Pancreas (tissue), 10 donors: Measurements from ENCODE around the gene METTL22. TPM values are rescaled to one million over a fixed set of nuclear protein-coding genes. Genes with fewer than 3 reads are reported as not detected.
A peak's percentile ranks its signal among the peaks of the same experiment; 100 is the strongest.

ENCODE experiments used
- ATAC-seq, 4 donors: fragments of 200-7000 bp; cut with Tn5 transposase; one replicate each; pipeline versions ENCODE4 v1.8.0 to v1.9.1; 2020; ENCODE audit warnings: mild to moderate bottlenecking in 4 of 4, moderate library complexity in 4 of 4
- DNase-seq, 6 donors: peaks; one replicate each; pipeline ENCODE4 v3.0.0-alpha.2; 2020
- FAIRE-seq: peaks from 2 replicates; lab custom pipeline; 2012; peaks lifted over from hg19 to GRCh38; lab: Jason Lieb, UNC
- H3K27ac ChIP-seq, 4 donors: fragments of 200-600 bp; sonication (generic); 1 replicate in 3 of 4; 2 replicates in 1 of 4; pipeline versions ENCODE4 v1.5.0 to v1.8.0; 2020
- H3K27me3 ChIP-seq, 4 donors: fragments of 200-600 bp; one replicate each; pipeline ENCODE4 v1.8.0; 2021
- H3K36me3 ChIP-seq, 3 donors: fragments of 200-600 bp; sonication (generic) in 1 of 3; one replicate each; pipeline versions ENCODE4 v1.5.0 to v1.8.0; 2020 to 2021
- H3K4me1 ChIP-seq, 3 donors: fragments of 200-600 bp; one replicate each; pipeline ENCODE4 v1.8.0; 2021
- H3K4me3 ChIP-seq, 4 donors: fragments of 200-600 bp; sonication (generic) in 2 of 4; one replicate each; pipeline versions ENCODE4 v1.5.0 to v1.8.0; 2020 to 2021
- H3K9me3 ChIP-seq, 4 donors: fragments of 200-600 bp; one replicate each; pipeline ENCODE4 v1.8.0; 2021
- WGBS, 2 donors: extraction: QIAGEN DNeasy Blood & Tissue Kit; methylation state at CpG; one replicate each; pipeline ENCODE4 v1.1.7; 2013; 5-methylcytosine and 5-hydroxymethylcytosine counted together
- intact Hi-C, 3 donors: fragments of 100-400 bp; cut with DNase I; formaldehyde crosslinking; loops; one replicate each; pipeline versions ENCODE4 v1.11.1 to v1.14.2; 2022
- polyA plus RNA-seq, 2 donors: library from polyadenylated mRNA; stranded (reverse); fragments of 200-250 nt; gene quantifications; one replicate each; pipeline ENCODE4 v1.2.3, GENCODE V29; 2013
- total RNA-seq, 6 donors: library from RNA; stranded (reverse); fragmentation: NEBNext Ultra II Directional in 4 of 6; extraction: Animal tissue kit (Norgen Biotek cat#: 25700) in 4 of 6; gene quantifications; one replicate each; pipeline versions ENCODE4 v1.2.1 to v1.2.4, GENCODE V29; 2021 to 2023
- TF ChIP-seq, protein P1 (sequence below), 4 donors: fragments of 200-600 bp; sonication (generic) in 3 of 4; IDR thresholded peaks; one replicate each; pipeline versions ENCODE4 v1.5.0 to v1.8.0; 2021; ENCODE audit warnings: antibody characterized with exemption in 4 of 4
- donor health status: healthy with polysubstance abuse.
- donor health status: DM: no; HTN: no; CAD: no; lungs with moderate emphysema.
- donor health status: DM: no; HTN: no; CAD: no.
- donor health status: control.
- donor health status: control.
- donor health status: Bipolar disorder and iron deficiency.
- donor health status: DM: yes; HTN: yes; CAD: no.
- donor health status: DM: no; HTN: no; CAD: no.
- donor health status: DM: no; HTN: no; CAD: no.
- donor health status: DM: yes; HTN: yes; CAD: no.

METTL22 gene, protein sequence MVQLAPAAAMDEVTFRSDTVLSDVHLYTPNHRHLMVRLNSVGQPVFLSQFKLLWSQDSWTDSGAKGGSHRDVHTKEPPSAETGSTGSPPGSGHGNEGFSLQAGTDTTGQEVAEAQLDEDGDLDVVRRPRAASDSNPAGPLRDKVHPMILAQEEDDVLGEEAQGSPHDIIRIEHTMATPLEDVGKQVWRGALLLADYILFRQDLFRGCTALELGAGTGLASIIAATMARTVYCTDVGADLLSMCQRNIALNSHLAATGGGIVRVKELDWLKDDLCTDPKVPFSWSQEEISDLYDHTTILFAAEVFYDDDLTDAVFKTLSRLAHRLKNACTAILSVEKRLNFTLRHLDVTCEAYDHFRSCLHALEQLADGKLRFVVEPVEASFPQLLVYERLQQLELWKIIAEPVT
- total RNA-seq (10 to 100 TPM in 5 of 6 donors, 1 to 10 TPM in 1; 9.7 to 19.3 (median 14.3) TPM), polyA plus RNA-seq (10 to 100 TPM; 28.6 to 38.9 TPM)

DNA sequence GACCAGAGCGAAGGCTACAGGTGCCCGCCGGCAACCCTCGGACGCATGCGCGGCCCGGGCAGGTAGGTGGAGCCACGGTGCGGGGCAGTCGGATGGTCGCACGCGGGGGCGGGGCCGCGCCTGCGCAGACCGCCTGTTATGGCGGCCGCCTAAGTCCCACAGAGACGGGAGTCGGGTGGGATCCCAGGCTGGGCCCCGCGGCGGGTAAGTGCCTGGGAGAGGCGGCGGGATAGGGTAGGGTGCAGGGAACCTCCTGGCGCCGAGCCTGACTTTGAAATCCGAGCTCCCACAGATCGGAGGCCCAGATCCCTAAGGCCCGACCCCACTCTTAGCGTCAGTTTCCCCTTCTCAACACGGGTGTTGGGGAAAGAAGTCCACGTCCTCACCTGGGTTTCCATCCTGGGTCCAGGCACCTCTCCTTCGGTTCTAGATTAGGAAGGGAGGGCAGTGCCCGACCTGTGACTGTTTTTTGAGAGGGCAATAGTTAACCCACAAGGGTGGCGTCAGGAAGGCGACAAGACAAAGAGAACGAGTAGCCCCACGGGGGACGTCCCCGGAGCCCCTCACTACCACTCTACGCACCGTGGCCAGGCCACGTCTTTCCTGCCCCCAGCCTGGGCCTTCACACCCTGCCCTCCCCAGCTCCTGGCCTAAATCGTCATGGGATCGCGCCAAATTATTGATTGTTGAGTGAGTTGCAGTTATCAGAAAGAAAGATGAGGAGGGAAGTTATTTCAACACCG lies at the start of gene METTL22:
Gene METTL22 (plus strand): TSS at position 127 of the 743 bp plus-strand sequence. CDS start 3,968 bp downstream, outside the sequence.
- TF ChIP-seq, protein P1, sequence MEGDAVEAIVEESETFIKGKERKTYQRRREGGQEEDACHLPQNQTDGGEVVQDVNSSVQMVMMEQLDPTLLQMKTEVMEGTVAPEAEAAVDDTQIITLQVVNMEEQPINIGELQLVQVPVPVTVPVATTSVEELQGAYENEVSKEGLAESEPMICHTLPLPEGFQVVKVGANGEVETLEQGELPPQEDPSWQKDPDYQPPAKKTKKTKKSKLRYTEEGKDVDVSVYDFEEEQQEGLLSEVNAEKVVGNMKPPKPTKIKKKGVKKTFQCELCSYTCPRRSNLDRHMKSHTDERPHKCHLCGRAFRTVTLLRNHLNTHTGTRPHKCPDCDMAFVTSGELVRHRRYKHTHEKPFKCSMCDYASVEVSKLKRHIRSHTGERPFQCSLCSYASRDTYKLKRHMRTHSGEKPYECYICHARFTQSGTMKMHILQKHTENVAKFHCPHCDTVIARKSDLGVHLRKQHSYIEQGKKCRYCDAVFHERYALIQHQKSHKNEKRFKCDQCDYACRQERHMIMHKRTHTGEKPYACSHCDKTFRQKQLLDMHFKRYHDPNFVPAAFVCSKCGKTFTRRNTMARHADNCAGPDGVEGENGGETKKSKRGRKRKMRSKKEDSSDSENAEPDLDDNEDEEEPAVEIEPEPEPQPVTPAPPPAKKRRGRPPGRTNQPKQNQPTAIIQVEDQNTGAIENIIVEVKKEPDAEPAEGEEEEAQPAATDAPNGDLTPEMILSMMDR (IDR thresholded peaks at IDR 0.05), result no peak
- WGBS, 2 donors, result 0 to 1% methylated on average over 47 to 51 of the region's 51 CpGs
- no peaks in the 10 kb centered on the region for H3K9me3 ChIP-seq
- FAIRE-seq (no peak), ATAC-seq (peak; percentile 99 to 100 (median 99)), DNase-seq (peak; percentile 86 to 98 (median 92))
- H3K4me1 ChIP-seq, result peaks cover 0 to 13% (median 10%) of the 10 kb centered on the region in 3 donors
- H3K27ac ChIP-seq, result peak within 1 kb of the TSS in 3 of 4 donors; percentile 60 to 78 (median 67)
- no peaks in the 10 kb centered on the region for H3K27me3 ChIP-seq
- peak within 1 kb of the TSS; percentile 77 to 98 (median 94) for H3K4me3 ChIP-seq
- intact Hi-C loops, result no loop called here
- peaks cover 0 to 8% (median 0%) of the 10 kb centered on the region in 3 donors for H3K36me3 ChIP-seq

DNA sequence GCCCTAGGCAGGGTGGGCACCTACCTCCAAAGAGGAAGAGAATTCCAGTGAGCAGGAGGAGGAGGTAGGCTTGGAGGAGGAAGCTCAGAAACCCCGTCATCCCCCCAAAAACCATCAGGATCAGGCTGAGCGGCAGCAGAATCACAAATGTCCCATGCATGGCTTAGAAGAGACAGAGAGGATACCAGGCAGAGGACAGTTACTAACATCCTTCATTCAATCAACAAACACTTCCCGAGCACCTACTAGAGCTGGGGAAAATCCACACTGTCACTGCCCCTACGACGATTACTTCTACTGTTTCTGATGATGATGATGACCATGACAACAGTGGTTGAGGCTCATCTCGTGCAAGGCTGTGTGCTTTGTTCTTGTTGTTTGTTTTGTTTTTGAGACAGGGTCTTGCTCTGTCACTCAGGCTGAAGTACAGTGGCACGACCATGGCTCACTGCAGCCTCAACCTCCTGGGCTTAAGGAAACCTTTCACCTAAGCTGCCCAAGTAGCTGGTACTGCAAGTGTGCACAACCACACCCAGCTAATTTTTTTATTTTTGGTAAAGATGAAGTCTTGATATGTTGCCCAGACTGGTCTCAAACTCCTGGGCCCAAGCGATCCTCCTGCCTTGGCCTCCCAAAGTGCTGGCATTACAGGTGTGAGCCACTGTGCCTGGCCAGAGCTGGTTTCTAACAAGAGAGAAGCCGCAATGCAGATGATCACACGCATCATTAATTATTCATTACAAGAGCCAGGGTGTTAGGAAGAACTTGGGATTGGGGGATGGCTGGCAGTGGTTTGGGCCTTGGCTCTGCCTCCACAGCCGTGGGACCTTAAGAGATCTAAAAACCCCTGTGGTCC lies 49.2 kb upstream of the METTL22 start:
- no peaks in the 10 kb centered on the region for H3K36me3 ChIP-seq
- no peaks in the 10 kb centered on the region for H3K4me1 ChIP-seq
- H3K27me3 ChIP-seq, result no peaks in the 10 kb centered on the region
- H3K27ac ChIP-seq, result no peak overlapping the region
- intact Hi-C loops, result loop anchor here in 2 of 3 donors (10.0 kb wide), 1 partner anchor 83 kb away; no protein-coding TSS in a partner anchor
- H3K9me3 ChIP-seq, result no peaks in the 10 kb centered on the region
- DNase-seq, result no peak
- no peak for FAIRE-seq
- TF ChIP-seq, protein P1 (IDR thresholded peaks at IDR 0.05), result no peak
- ATAC-seq, result no peak
- WGBS, 2 donors, result 70 to 76% methylated on average over 11 of the region's 11 CpGs
- H3K4me3 ChIP-seq, result no peak overlapping the region

DNA sequence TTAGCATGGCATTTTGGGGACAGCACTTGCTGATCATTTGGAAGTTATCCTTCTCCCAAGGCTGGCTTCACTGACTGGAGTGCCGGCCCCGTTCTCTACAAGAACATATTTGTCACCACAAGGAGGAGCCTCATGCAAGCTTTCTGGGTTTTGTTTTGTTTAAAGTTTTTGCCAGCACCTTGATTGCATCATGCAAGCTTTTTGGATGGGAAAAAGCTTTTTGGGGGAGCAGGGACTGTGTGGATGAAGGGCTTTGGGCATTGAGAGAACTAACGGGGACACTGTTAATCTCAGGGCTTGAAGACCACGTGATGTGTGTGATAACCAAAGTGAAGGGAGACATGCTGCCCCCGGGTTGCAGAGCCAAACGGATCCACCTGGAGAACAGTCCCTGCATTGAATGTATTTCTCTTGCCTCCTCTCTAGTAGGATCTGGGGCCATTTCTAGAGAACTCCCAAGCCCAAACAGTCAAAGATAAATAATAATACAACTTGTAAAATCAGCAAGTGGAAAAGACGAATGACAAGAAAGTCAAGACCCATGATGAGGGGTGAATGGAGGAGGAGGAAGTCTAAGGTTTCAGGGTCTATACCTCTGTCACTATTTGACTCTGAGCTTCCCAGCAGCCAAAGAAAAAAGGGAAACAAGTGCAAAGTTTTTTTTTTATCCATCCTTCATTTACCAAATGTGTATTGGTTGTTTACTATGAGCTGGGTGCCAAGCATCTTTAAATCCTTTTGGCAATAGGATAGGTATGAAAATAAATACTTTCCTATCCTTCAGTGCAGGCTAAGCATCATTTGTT lies 48.4 kb upstream of the METTL22 start:
- Histone ChIP-seq H3K4me1 (no peaks in the 10 kb centered on the region), H3K4me3 (no peak overlapping the region), H3K27ac (no peak overlapping the region), H3K36me3 (no peaks in the 10 kb centered on the region), H3K9me3 (no peaks in the 10 kb centered on the region), H3K27me3 (no peaks in the 10 kb centered on the region)
- TF ChIP-seq, protein P1 (IDR thresholded peaks at IDR 0.05), result no peak
- DNase-seq (no peak), FAIRE-seq (no peak), ATAC-seq (peak in 3 of 4 donors; percentile 47 to 56 (median 52))
- intact Hi-C loops, result loop anchor here in 2 of 3 donors (10.0 kb wide), 1 partner anchor 82 kb away; no protein-coding TSS in a partner anchor
- 33% methylated on average over 7 of the region's 7 CpGs for WGBS, 2 donors

DNA sequence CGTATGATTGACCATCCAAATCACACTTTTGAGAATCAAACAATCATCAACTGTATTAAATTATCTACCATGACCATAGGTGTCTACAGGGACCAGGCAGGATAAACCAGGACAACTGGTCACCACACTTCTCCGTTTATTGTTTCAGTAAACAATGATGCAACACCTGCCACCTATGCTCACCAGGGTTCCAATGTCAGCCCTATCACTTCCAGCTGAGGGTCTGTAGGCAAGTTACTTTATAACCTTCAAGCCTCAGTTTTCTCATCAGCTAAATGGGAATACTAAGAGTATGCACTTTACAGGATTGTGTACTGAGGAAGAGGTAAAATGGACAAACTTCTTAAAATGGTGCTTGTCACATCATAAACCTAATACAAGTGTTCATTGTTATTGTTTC lies 46.1 kb upstream of the METTL22 start:
- H3K4me1 ChIP-seq, result no peaks in the 10 kb centered on the region
- DNase-seq, result no peak
- no peaks in the 10 kb centered on the region for H3K9me3 ChIP-seq
- no peak for ATAC-seq
- H3K4me3 ChIP-seq, result no peak overlapping the region
- WGBS, 2 donors, result 35 to 49% methylated on average over 2 of the region's 2 CpGs
- no peak for FAIRE-seq
- no peak overlapping the region for H3K27ac ChIP-seq
- no peaks in the 10 kb centered on the region for H3K27me3 ChIP-seq
- TF ChIP-seq, protein P1 (IDR thresholded peaks at IDR 0.05), result no peak
- H3K36me3 ChIP-seq, result no peaks in the 10 kb centered on the region
- intact Hi-C loops, result loop anchor here in 2 of 3 donors (10.0 kb wide), 1 partner anchor 79 kb away; no protein-coding TSS in a partner anchor
